Measurements from ENCODE around the gene AGPS.
"Not testable (repeated sequence)": the region's sequence is repeated elsewhere in the genome, so short reads cannot be mapped to it uniquely, and the experiment has no call there.

The AGPS gene

GRCh38 chr2:177391822-177392372 lies 676 bp upstream of the AGPS start:
- no peak for DNase-seq

GRCh38 chr2:177393203-177393755 lies 706 bp downstream of the AGPS start:
- no peak for DNase-seq

GRCh38 chr2:177393824-177394593 lies 1.4 kb downstream of the AGPS start:
- DNase-seq, result no peak

GRCh38 chr2:177394594-177394973 lies 2.0 kb downstream of the AGPS start:
- DNase-seq, result no peak

GRCh38 chr2:177395351-177396065 lies 2.9 kb downstream of the AGPS start:
- DNase-seq, result no peak

GRCh38 chr2:177396703-177397460 lies 4.3 kb downstream of the AGPS start:
- no peak for DNase-seq

- DNase-seq, result no peak
Measured at GRCh38 chr2:177397481-177398289, 5.1 kb downstream of the AGPS start.

GRCh38 chr2:177398290-177398683 lies 5.7 kb downstream of the AGPS start:
- DNase-seq, result no peak

- DNase-seq, result no peak
Measured at GRCh38 chr2:177398791-177399190, 6.2 kb downstream of the AGPS start.

GRCh38 chr2:177399376-177399775 lies 6.8 kb downstream of the AGPS start:
- DNase-seq, result no peak

GRCh38 chr2:177400337-177400923 lies 7.9 kb downstream of the AGPS start:
- no peak for DNase-seq

GRCh38 chr2:177402096-177402495 lies 9.5 kb downstream of the AGPS start:
- DNase-seq, result no peak

GRCh38 chr2:177403838-177404237 lies 11.3 kb downstream of the AGPS start:
- DNase-seq, result no peak

GRCh38 chr2:177404243-177404642 lies 11.7 kb downstream of the AGPS start:
- no peak for DNase-seq

- DNase-seq, result no peak
Measured at GRCh38 chr2:177405029-177405692, 12.6 kb downstream of the AGPS start.

GRCh38 chr2:177406182-177406581 lies 13.6 kb downstream of the AGPS start:
- DNase-seq, result no peak

- DNase-seq, result no peak
Measured at GRCh38 chr2:177407031-177407430, 14.5 kb downstream of the AGPS start.

GRCh38 chr2:177410629-177411028 lies 18.1 kb downstream of the AGPS start:
- DNase-seq, result not testable (repeated sequence)

GRCh38 chr2:177413703-177414102 lies 21.1 kb downstream of the AGPS start:
- no peak for DNase-seq

GRCh38 chr2:177419274-177419673 lies 26.7 kb downstream of the AGPS start:
- DNase-seq, result no peak

- no peak for DNase-seq
Measured at GRCh38 chr2:177422271-177422670, 29.7 kb downstream of the AGPS start.
